ENCODE measurements around the gene ZFYVE9. TPM values are rescaled to one million over a fixed set of nuclear protein-coding genes. Genes with fewer than 3 reads are reported as not detected.
A peak's percentile ranks its signal among the peaks of the same experiment; 100 is the strongest.

ZFYVE9 gene
- polyA plus RNA-seq, 3 donors, result 0.09 TPM; not detected in 2

- no CpG with 5 or more reads among the region's 2 CpGs for WGBS (ENCODE audit: insufficient coverage)
- H3K4me1 Mint-ChIP-seq, result peaks cover 21% of the 10 kb centered on the region
- Histone ChIP-seq H3K36me3 (replicated peaks in 1 of 2; ENCODE audit: control insufficient read depth in 1 of 2, insufficient read depth in 2 of 2, low read length in 2 of 2) (no peaks in the 10 kb centered on the region), H3K27me3 (ENCODE audit: control insufficient read depth in 2 of 2, insufficient read depth in 2 of 2, low read length in 2 of 2) (peaks cover 92 to 96% of the 10 kb centered on the region in 2 donors), H3K9ac (ENCODE audit: insufficient read depth, low read length, poor library complexity, severe bottlenecking) (no peak overlapping the region), H3K4me2 (replicated peaks; ENCODE audit: extremely low read depth, low read length, poor library complexity, severe bottlenecking) (no peak overlapping the region), H3K4me1 (ENCODE audit: control insufficient read depth in 1 of 2, insufficient read depth in 2 of 2, low read length in 2 of 2) (peaks cover 14 to 20% of the 10 kb centered on the region in 2 donors), H3K27ac (ENCODE audit: low read depth in 1 of 2, low read length in 2 of 2) (no peak overlapping the region), H4K20me1 (ENCODE audit: insufficient read depth, low read length) (peaks cover 22% of the 10 kb centered on the region), H2AFZ (ENCODE audit: insufficient read depth, low read depth, low read length, poor library complexity, severe bottlenecking) (no peak overlapping the region), H3K4me3 (replicated peaks in 1 of 3; ENCODE audit: low read depth in 2 of 3, low read length in 3 of 3) (no peak overlapping the region), H3K79me2 (ENCODE audit: insufficient read depth, low read length) (no peaks in the 10 kb centered on the region), H3K9me3 (replicated peaks in 1 of 2; ENCODE audit: control insufficient read depth in 1 of 2, insufficient read depth in 1 of 2, low read length in 2 of 2) (peaks cover 0 to 12% of the 10 kb centered on the region in 2 donors)
- intact Hi-C loops (cut with micrococcal nuclease), result loop anchor here (5.0 kb wide), 1 partner anchor 93 kb away; the partner anchor contains the start of gene ZFYVE9 (in 2 of the 2)
- peaks cover 0 to 2% of the 10 kb centered on the region in 2 donors for H3K36me3 Mint-ChIP-seq
- TF ChIP-seq CTCF (IDR thresholded peaks at IDR 0.05), result no peak
- peaks cover 89 to 94% (median 91%) of the 10 kb centered on the region in 3 donors for H3K27me3 Mint-ChIP-seq (ENCODE audit: low read depth in 3 of 3)
- H3K27ac Mint-ChIP-seq, result no peak overlapping the region
- peaks cover 0 to 6% (median 2%) of the 10 kb centered on the region in 7 donors for H3K9me3 Mint-ChIP-seq
- DNase-seq, result no peak
- peak overlapping the region in 1 of 2 donors; percentile 85 for H3K4me3 Mint-ChIP-seq
Observed at GRCh38 chr1:52235646-52236045, 93.8 kb downstream of the ZFYVE9 start.

- H3K27me3 ChIP-seq (ENCODE audit: control insufficient read depth in 2 of 2, insufficient read depth in 2 of 2, low read length in 2 of 2), result peaks cover 93 to 96% of the 10 kb centered on the region in 2 donors
- H3K4me3 Mint-ChIP-seq, result peak overlapping the region in 1 of 2 donors; percentile 76
Observed at GRCh38 chr1:52237430-52237829, 95.5 kb downstream of the ZFYVE9 start.

More at GRCh38 chr1:52237430-52237829, 95.5 kb downstream of the ZFYVE9 start:
- Histone ChIP-seq H3K4me2 (replicated peaks; ENCODE audit: extremely low read depth, low read length, poor library complexity, severe bottlenecking) (no peak overlapping the region), H3K79me2 (ENCODE audit: insufficient read depth, low read length) (no peaks in the 10 kb centered on the region), H3K36me3 (replicated peaks in 1 of 2; ENCODE audit: control insufficient read depth in 1 of 2, insufficient read depth in 2 of 2, low read length in 2 of 2) (no peaks in the 10 kb centered on the region), H3K9ac (ENCODE audit: insufficient read depth, low read length, poor library complexity, severe bottlenecking) (no peak overlapping the region), H3K4me1 (ENCODE audit: control insufficient read depth in 1 of 2, insufficient read depth in 2 of 2, low read length in 2 of 2) (peaks cover 18 to 28% of the 10 kb centered on the region in 2 donors), H2AFZ (ENCODE audit: insufficient read depth, low read depth, low read length, poor library complexity, severe bottlenecking) (no peak overlapping the region), H4K20me1 (ENCODE audit: insufficient read depth, low read length) (peaks cover 30% of the 10 kb centered on the region), H3K4me3 (replicated peaks in 1 of 3; ENCODE audit: low read depth in 2 of 3, low read length in 3 of 3) (no peak overlapping the region), H3K27ac (ENCODE audit: low read depth in 1 of 2, low read length in 2 of 2) (no peak overlapping the region), H3K9me3 (replicated peaks in 1 of 2; ENCODE audit: control insufficient read depth in 1 of 2, insufficient read depth in 1 of 2, low read length in 2 of 2) (peaks cover 0 to 12% of the 10 kb centered on the region in 2 donors)
- peaks cover 84 to 89% (median 87%) of the 10 kb centered on the region in 3 donors for H3K27me3 Mint-ChIP-seq (ENCODE audit: low read depth in 3 of 3)
- no peak overlapping the region for H3K27ac Mint-ChIP-seq
- peaks cover 0 to 6% (median 2%) of the 10 kb centered on the region in 7 donors for H3K9me3 Mint-ChIP-seq
- peaks cover 23% of the 10 kb centered on the region for H3K4me1 Mint-ChIP-seq
- peak in 2 of 3 donors; percentile 3 to 5 for DNase-seq
- H3K36me3 Mint-ChIP-seq, result peaks cover 0 to 2% of the 10 kb centered on the region in 2 donors
- intact Hi-C loops (cut with micrococcal nuclease), result loop anchor here (5.0 kb wide), 1 partner anchor 95 kb away; the partner anchor contains the start of gene ZFYVE9 (in 2 of the 2)
- no CpG with 5 or more reads among the region's 1 CpG for WGBS (ENCODE audit: insufficient coverage)
- TF ChIP-seq CTCF (IDR thresholded peaks at IDR 0.05), result no peak
